Psoas muscle (tissue), 8 donors: Measurements from ENCODE around the gene NGFR. TPM values are rescaled to one million over a fixed set of nuclear protein-coding genes. Genes with fewer than 3 reads are reported as not detected.

Experiments
- ATAC-seq, 4 donors: fragments of 200-7000 bp; cut with Tn5 transposase; one replicate each; pipeline ENCODE4 v1.9.1; 2020; ENCODE audit warnings: moderate library complexity in 3 of 4, mild to moderate bottlenecking in 2 of 4
- DNase-seq, 2 donors: peaks; one replicate each; pipeline ENCODE4 v3.0.0-alpha.2; 2020
- H3K27ac ChIP-seq: fragments of 200-600 bp; one replicate; pipeline ENCODE4 v1.8.0; 2022
- H3K27me3 ChIP-seq, 3 donors: fragments of 200-600 bp in 1 of 3; one replicate each; pipeline versions ENCODE4 v1.6.1 to v1.8.0; 2013 to 2022; ENCODE audit warnings: low read length in 2 of 3, mild to moderate bottlenecking in 2 of 3, moderate library complexity in 1 of 3; ENCODE audit not compliant: insufficient read depth in 3 of 3
- H3K36me3 ChIP-seq, 2 donors: fragments of 200-600 bp in 1 of 2; one replicate each; pipeline versions ENCODE4 v1.6.1 to v1.8.0; 2013 to 2022; ENCODE audit warnings: low read depth in 1 of 2, mild to moderate bottlenecking in 1 of 2, moderate library complexity in 1 of 2; ENCODE audit not compliant: insufficient read depth in 1 of 2
- H3K4me1 ChIP-seq: fragments of 200-600 bp; one replicate; pipeline ENCODE4 v1.8.0; 2022
- H3K4me3 ChIP-seq: fragments of 200-600 bp; one replicate; pipeline ENCODE4 v1.8.0; 2022; ENCODE audit warnings: mild to moderate bottlenecking
- H3K9me3 ChIP-seq: fragments of 200-600 bp; one replicate; pipeline ENCODE4 v1.8.0; 2022
- CTCF ChIP-seq: fragments of 200-600 bp; IDR thresholded peaks from one replicate; pipeline ENCODE4 v1.8.0; 2022; ENCODE audit warnings: antibody characterized with exemption
- WGBS, 3 donors: extraction: QIAGEN DNeasy Blood & Tissue Kit; methylation state at CpG; one replicate each; pipeline versions ENCODE4 v1.1.6 to v1.1.7; 2013; 5-methylcytosine and 5-hydroxymethylcytosine counted together
- intact Hi-C, 2 donors: fragments of 100-400 bp; cut with DNase I; formaldehyde crosslinking; loops; one replicate each; pipeline versions ENCODE4 v1.11.0 to v1.14.2; 2022
- polyA plus RNA-seq, 3 donors: library from polyadenylated mRNA; stranded (reverse); fragments of 200-250 nt; gene quantifications; one replicate each; pipeline ENCODE4 v1.2.3, GENCODE V29; 2013
- total RNA-seq, 4 donors: library from RNA; stranded (reverse); fragmentation: NEBNext Ultra II Directional in 2 of 4; extraction: Animal tissue kit (Norgen Biotek cat#: 25700) in 2 of 4; gene quantifications; one replicate each; pipeline versions ENCODE4 v1.2.1 to v1.2.4, GENCODE V29; 2021 to 2023
- donor health status: healthy with polysubstance abuse.
- donor health status: DM: no; HTN: no; CAD: no; lungs with moderate emphysema.
- donor health status: Bipolar disorder and iron deficiency.
- donor health status: healthy.
- donor health status: DM: yes; HTN: yes; CAD: no.
- donor health status: DM: no; HTN: no; CAD: no.
- donor health status: DM: no; HTN: no; CAD: no.
- donor health status: DM: yes; HTN: yes; CAD: no.

The NGFR gene
- total and polyA plus RNA-seq, 7 donors, result 0.74 to 13.5 (median 2.2) TPM

- no peak for DNase-seq
- WGBS, 3 donors, result 71 to 78% (median 73%) methylated on average over 15 of the region's 15 CpGs
Measured at GRCh38 chr17:49521471-49522356, 26.6 kb downstream of the NGFR start.

GRCh38 chr17:49522357-49522890 is 27.3 kb downstream of the NGFR start:
- Histone ChIP-seq H3K4me1 (no peaks in the 10 kb centered on the region), H3K9me3 (no peaks in the 10 kb centered on the region), H3K27me3 (no peaks in the 10 kb centered on the region), H3K27ac (no peak overlapping the region), H3K4me3 (no peak overlapping the region), H3K36me3 (no peaks in the 10 kb centered on the region)
- WGBS, 3 donors, result 89 to 94% (median 92%) methylated on average over 6 of the region's 6 CpGs
- no peak for TF ChIP-seq CTCF
- intact Hi-C loops, result no loop called here
- ATAC-seq (no peak), DNase-seq (no peak)

More at GRCh38 chr17:49521471-49522356, 26.6 kb downstream of the NGFR start:
- Histone ChIP-seq H3K36me3 (no peaks in the 10 kb centered on the region), H3K27me3 (no peaks in the 10 kb centered on the region), H3K27ac (no peak overlapping the region), H3K9me3 (no peaks in the 10 kb centered on the region), H3K4me3 (no peak overlapping the region), H3K4me1 (no peaks in the 10 kb centered on the region)
- intact Hi-C loops, result no loop called here
- TF ChIP-seq CTCF, result no peak
- ATAC-seq, result no peak

- no peak overlapping the region for H3K4me3 ChIP-seq
- DNase-seq (no peak), ATAC-seq (no peak)
- H3K27me3 ChIP-seq, result no peaks in the 10 kb centered on the region
- no peaks in the 10 kb centered on the region for H3K9me3 ChIP-seq
- intact Hi-C loops, result no loop called here
- H3K4me1 ChIP-seq, result no peaks in the 10 kb centered on the region
- 84 to 93% (median 84%) methylated on average over 5 of the region's 5 CpGs for WGBS, 3 donors
- TF ChIP-seq CTCF, result no peak
- H3K36me3 ChIP-seq, result no peaks in the 10 kb centered on the region
- no peak overlapping the region for H3K27ac ChIP-seq
Measured at GRCh38 chr17:49523196-49523595, 28.1 kb downstream of the NGFR start.

- Histone ChIP-seq H3K27ac (no peak overlapping the region), H3K27me3 (no peaks in the 10 kb centered on the region), H3K36me3 (no peaks in the 10 kb centered on the region), H3K4me1 (no peaks in the 10 kb centered on the region), H3K4me3 (no peak overlapping the region), H3K9me3 (no peaks in the 10 kb centered on the region)
- DNase-seq (no peak), ATAC-seq (peak in 2 of 4 donors; percentile 27 to 28)
- 59 to 76% (median 68%) methylated on average over 11 of the region's 11 CpGs for WGBS, 3 donors
- no peak for TF ChIP-seq CTCF
- intact Hi-C loops, result no loop called here
Measured at GRCh38 chr17:49523706-49524472, 28.8 kb downstream of the NGFR start.
